ENCODE data around the gene ZMYND15. TPM values are rescaled to one million over a fixed set of nuclear protein-coding genes. Genes with fewer than 3 reads are reported as not detected.

Gene ZMYND15
- total and polyA plus RNA-seq, 2 of the 13 experiments (the other 11 are each of a cell fraction or from before 2014, with no cell fraction given), result 0.24 to 2.7 TPM

GRCh38 chr17:4771519-4772234 lies 32.0 kb downstream of the ZMYND15 start, which contains the start of gene TM4SF5 (continued):
- TF ChIP-seq CBFB (CRISPR knock-in tag; IDR thresholded peaks at IDR 0.05) (no peak), ZFP36L2 (CRISPR knock-in tag; IDR thresholded peaks at IDR 0.05) (peak; percentile 25; the same call in 1 of the 2 replicates), KLF12 (CRISPR knock-in tag; IDR thresholded peaks at IDR 0.05; ENCODE audit: borderline replicate concordance) (peak; percentile 85; the same call in 1 of the 2 replicates), ZSCAN12 (CRISPR knock-in tag; IDR thresholded peaks at IDR 0.05) (0 out of 2 replicates have a peak, but pooled peaks have one; percentile 25), ZFP41 (CRISPR knock-in tag; IDR thresholded peaks at IDR 0.05; ENCODE audit: borderline replicate concordance) (0 out of 2 replicates have a peak, but pooled peaks have one; percentile 38), TFDP1 (CRISPR knock-in tag; IDR thresholded peaks at IDR 0.05; ENCODE audit: borderline replicate concordance) (peak; percentile 73; the same call in 1 of the 2 replicates), MTA1 (CRISPR knock-in tag; IDR thresholded peaks at IDR 0.05; ENCODE audit: borderline replicate concordance) (peak; percentile 85; the same call in 1 of the 2 replicates), ZNF792 (CRISPR knock-in tag; IDR thresholded peaks at IDR 0.05) (peak; percentile 60), GABPB1 (CRISPR knock-in tag; IDR thresholded peaks at IDR 0.05) (peak; percentile 64), NRL (CRISPR knock-in tag; IDR thresholded peaks at IDR 0.05; ENCODE audit: borderline replicate concordance) (peak; percentile 51), IRF2 (CRISPR knock-in tag; IDR thresholded peaks at IDR 0.05) (peak; percentile 92), RXRB (CRISPR knock-in tag; IDR thresholded peaks at IDR 0.05; ENCODE audit: borderline replicate concordance) (peak; percentile 87; the same call in 1 of the 2 replicates), ZNF572 (CRISPR knock-in tag; IDR thresholded peaks at IDR 0.05) (0 out of 2 replicates have a peak, but pooled peaks have one; percentile 78), KAT8 (CRISPR knock-in tag; IDR thresholded peaks at IDR 0.05) (peak; percentile 73), ONECUT2 (CRISPR knock-in tag; IDR thresholded peaks at IDR 0.05) (no peak), RARA (CRISPR knock-in tag; IDR thresholded peaks at IDR 0.05) (peak; percentile 75; the same call in 1 of the 2 replicates), ZUFSP (CRISPR knock-in tag; IDR thresholded peaks at IDR 0.05; ENCODE audit: borderline replicate concordance) (no peak), MYPOP (CRISPR knock-in tag; IDR thresholded peaks at IDR 0.05) (peak; percentile 61; the same call in 1 of the 2 replicates), ZKSCAN8 (CRISPR knock-in tag; IDR thresholded peaks at IDR 0.05; ENCODE audit: borderline replicate concordance) (no peak), ZNF496 (CRISPR knock-in tag; IDR thresholded peaks at IDR 0.05; ENCODE audit: insufficient replicate concordance) (no peak), TBX3 (IDR thresholded peaks at IDR 0.05; ENCODE audit: borderline replicate concordance) (peak; percentile 74; the same call in 1 of the 2 replicates), ZNF674 (CRISPR knock-in tag; IDR thresholded peaks at IDR 0.05; ENCODE audit: low read depth) (no peak), CEBPZ (IDR thresholded peaks at IDR 0.05; ENCODE audit: low read length) (no peak)
